ENCODE measurements around the gene TMEM53.

TMEM53 gene

DNA sequence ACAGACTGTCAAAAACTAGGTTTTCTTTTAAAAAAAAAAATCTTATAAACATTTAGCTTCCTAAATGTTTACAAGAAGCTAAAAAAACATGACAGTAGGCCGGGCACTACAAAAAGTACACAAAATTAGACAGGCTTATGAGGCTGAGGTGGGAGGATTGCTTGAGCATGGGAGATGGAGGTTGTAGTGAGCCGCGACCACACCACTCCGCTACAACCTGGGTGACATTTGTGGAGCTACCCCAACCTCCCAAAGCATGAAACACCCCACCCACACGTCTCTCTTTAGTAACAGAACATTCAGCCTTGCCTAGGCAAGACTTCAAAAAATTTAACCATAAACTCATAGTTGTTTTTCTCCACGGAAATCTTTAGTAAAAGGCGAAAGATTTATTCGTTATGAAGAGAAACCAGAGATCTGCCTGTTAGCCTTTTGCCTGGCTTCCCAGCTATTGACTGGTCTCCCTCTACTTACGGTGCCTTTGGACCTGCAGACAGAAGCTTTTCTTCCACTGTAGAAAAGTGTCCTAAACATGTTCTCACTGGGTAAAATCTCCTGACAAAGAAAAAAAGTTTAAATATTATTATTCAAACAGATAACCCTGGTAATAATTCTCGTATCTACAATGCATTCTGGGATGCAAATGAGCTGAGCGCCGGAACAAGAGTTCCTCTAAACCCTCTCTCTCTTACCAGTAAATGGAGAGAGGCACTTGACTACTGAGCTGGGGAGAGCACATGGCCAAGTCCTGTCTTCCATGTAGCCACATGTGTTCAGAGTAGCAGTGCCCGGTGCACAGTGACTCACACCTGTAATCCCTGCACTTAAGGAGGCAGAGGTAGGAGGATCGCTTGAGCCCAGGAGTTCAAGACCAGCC, 47.4 kb upstream of the TMEM53 start:
- H3K9me2 ChIP-seq (replicated peaks; ENCODE audit: insufficient read depth, low read length): no peaks in the 10 kb centered on the region
- peaks cover 38% of the 10 kb centered on the region for H3F3A ChIP-seq (ENCODE audit: insufficient read depth, low read length)
- no peaks in the 10 kb centered on the region; the same call in 1 of the 2 replicates for H3K27me3 ChIP-seq (replicated peaks; ENCODE audit: insufficient read depth, low read length)
- H3K4me2 ChIP-seq (ENCODE audit: low read depth, low read length): peak overlapping the region; percentile 42; the same call in 1 of the 2 replicates
- peak overlapping the region; percentile 54 for H3K9ac ChIP-seq (ENCODE audit: low read length)
- H3K4me3 ChIP-seq (ENCODE audit: low read length): no peak overlapping the region
- peaks cover 26% of the 10 kb centered on the region for H3K4me1 ChIP-seq (ENCODE audit: low read length)
- H3K79me2 ChIP-seq (ENCODE audit: low read length): no peaks in the 10 kb centered on the region
- peak overlapping the region; percentile 18 for H2AFZ ChIP-seq (ENCODE audit: low read length)
- TF ChIP-seq, protein P1, sequence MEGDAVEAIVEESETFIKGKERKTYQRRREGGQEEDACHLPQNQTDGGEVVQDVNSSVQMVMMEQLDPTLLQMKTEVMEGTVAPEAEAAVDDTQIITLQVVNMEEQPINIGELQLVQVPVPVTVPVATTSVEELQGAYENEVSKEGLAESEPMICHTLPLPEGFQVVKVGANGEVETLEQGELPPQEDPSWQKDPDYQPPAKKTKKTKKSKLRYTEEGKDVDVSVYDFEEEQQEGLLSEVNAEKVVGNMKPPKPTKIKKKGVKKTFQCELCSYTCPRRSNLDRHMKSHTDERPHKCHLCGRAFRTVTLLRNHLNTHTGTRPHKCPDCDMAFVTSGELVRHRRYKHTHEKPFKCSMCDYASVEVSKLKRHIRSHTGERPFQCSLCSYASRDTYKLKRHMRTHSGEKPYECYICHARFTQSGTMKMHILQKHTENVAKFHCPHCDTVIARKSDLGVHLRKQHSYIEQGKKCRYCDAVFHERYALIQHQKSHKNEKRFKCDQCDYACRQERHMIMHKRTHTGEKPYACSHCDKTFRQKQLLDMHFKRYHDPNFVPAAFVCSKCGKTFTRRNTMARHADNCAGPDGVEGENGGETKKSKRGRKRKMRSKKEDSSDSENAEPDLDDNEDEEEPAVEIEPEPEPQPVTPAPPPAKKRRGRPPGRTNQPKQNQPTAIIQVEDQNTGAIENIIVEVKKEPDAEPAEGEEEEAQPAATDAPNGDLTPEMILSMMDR (IDR thresholded peaks at IDR 0.05; ENCODE audit: low read length): no peak
- no peak for TF ChIP-seq EZH2phosphoT487 (IDR thresholded peaks at IDR 0.05; ENCODE audit: low read length)
- TF ChIP-seq EZH2 (optimal IDR thresholded peaks at IDR 0.05; ENCODE audit: low read depth, low read length): no peak
- no peaks in the 10 kb centered on the region for H3K9me3 ChIP-seq (replicated peaks; ENCODE audit: insufficient read depth, low read length)
- H4K20me1 ChIP-seq (ENCODE audit: insufficient read depth, low read length): no peaks in the 10 kb centered on the region
- no peaks in the 10 kb centered on the region for H3K36me3 ChIP-seq (replicated peaks; ENCODE audit: insufficient read depth, low read length)
- peak; percentile 92 for DNase-seq
- peak overlapping the region; percentile 63; the same call in 1 of the 2 replicates for H3K27ac ChIP-seq (ENCODE audit: low read length)

DNA sequence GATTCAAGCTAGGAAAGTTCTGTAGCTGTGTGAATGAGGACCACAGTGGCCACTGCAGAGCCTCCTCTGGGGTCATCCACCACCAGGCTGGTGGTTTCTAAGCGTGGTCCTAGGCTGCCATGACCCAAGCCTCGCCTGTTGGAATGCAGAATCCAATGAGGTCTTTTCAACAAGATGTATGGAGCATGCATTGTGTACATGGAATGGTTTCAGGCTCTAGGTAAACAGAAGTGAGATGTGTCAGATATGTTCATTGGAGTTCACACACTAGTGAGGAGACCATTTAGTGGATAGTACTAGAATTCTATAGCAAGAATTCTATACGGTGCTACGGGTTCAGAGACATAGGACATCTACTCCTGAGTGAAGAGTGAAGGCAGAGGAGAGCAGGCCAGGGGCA, 46.0 kb upstream of the TMEM53 start:
- Histone ChIP-seq H3K4me3 (ENCODE audit: low read length) (no peak overlapping the region), H3F3A (ENCODE audit: insufficient read depth, low read length) (peaks cover 38% of the 10 kb centered on the region), H3K9ac (ENCODE audit: low read length) (no peak overlapping the region), H2AFZ (ENCODE audit: low read length) (no peak overlapping the region), H3K9me3 (replicated peaks; ENCODE audit: insufficient read depth, low read length) (no peaks in the 10 kb centered on the region), H3K36me3 (replicated peaks; ENCODE audit: insufficient read depth, low read length) (no peaks in the 10 kb centered on the region), H4K20me1 (ENCODE audit: insufficient read depth, low read length) (no peaks in the 10 kb centered on the region), H3K27ac (ENCODE audit: low read length) (no peak overlapping the region; the same call in 1 of the 2 replicates), H3K79me2 (ENCODE audit: low read length) (no peaks in the 10 kb centered on the region), H3K4me2 (ENCODE audit: low read depth, low read length) (peak overlapping the region; percentile 20; the same call in 1 of the 2 replicates), H3K27me3 (replicated peaks; ENCODE audit: insufficient read depth, low read length) (no peaks in the 10 kb centered on the region), H3K9me2 (replicated peaks; ENCODE audit: insufficient read depth, low read length) (no peaks in the 10 kb centered on the region), H3K4me1 (ENCODE audit: low read length) (peaks cover 27% of the 10 kb centered on the region)
- TF ChIP-seq EZH2phosphoT487 (IDR thresholded peaks at IDR 0.05; ENCODE audit: low read length) (no peak), EZH2 (optimal IDR thresholded peaks at IDR 0.05; ENCODE audit: low read depth, low read length) (no peak)
- TF ChIP-seq, protein P1 (IDR thresholded peaks at IDR 0.05; ENCODE audit: low read length): no peak
- no peak for DNase-seq

DNA sequence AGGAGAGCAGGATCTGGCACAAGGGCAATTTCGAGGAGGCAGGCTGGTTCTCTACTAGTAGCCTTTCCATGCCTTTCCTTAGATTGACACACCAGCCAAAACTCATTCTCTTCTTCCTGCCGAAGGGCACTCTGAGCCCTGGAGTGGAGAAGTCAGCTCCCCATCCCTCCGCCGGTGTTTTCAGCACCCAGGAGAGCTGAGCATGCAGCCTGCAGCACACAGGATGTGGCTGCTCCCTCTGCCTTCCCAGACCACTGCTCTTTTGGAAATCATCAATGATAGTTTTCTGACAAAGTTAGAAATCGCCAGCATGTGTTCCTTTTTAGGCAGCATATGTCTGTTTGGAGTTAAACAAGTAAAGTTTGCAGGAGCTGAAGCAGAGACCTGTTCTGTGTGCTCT, 45.0 kb upstream of the TMEM53 start:
- H3K4me2 ChIP-seq (ENCODE audit: low read depth, low read length): no peak overlapping the region
- H3K4me3 ChIP-seq (ENCODE audit: low read length): no peak overlapping the region
- H3K79me2 ChIP-seq (ENCODE audit: low read length): no peaks in the 10 kb centered on the region

More for the DNA sequence above, 45.0 kb upstream of the TMEM53 start:
- H3F3A ChIP-seq (ENCODE audit: insufficient read depth, low read length): peaks cover 38% of the 10 kb centered on the region
- no peaks in the 10 kb centered on the region for H4K20me1 ChIP-seq (ENCODE audit: insufficient read depth, low read length)
- H3K27ac ChIP-seq (ENCODE audit: low read length): no peak overlapping the region
- no peak overlapping the region for H3K9ac ChIP-seq (ENCODE audit: low read length)
- H3K36me3 ChIP-seq (replicated peaks; ENCODE audit: insufficient read depth, low read length): no peaks in the 10 kb centered on the region
- no peak for DNase-seq
- no peaks in the 10 kb centered on the region for H3K27me3 ChIP-seq (replicated peaks; ENCODE audit: insufficient read depth, low read length)
- TF ChIP-seq EZH2 (optimal IDR thresholded peaks at IDR 0.05; ENCODE audit: low read depth, low read length) (no peak), EZH2phosphoT487 (IDR thresholded peaks at IDR 0.05; ENCODE audit: low read length) (no peak)
- TF ChIP-seq, protein P1 (IDR thresholded peaks at IDR 0.05; ENCODE audit: low read length): no peak
- H3K9me3 ChIP-seq (replicated peaks; ENCODE audit: insufficient read depth, low read length): no peaks in the 10 kb centered on the region
- no peak overlapping the region for H2AFZ ChIP-seq (ENCODE audit: low read length)
- H3K4me1 ChIP-seq (ENCODE audit: low read length): peaks cover 36% of the 10 kb centered on the region
- no peaks in the 10 kb centered on the region for H3K9me2 ChIP-seq (replicated peaks; ENCODE audit: insufficient read depth, low read length)

All from MM.1S (cell line).